Mammary epithelial cell (primary cell): ENCODE data around the gene FLT3.
"Not testable (repeated sequence)": the region's sequence is repeated elsewhere in the genome, so short reads cannot be mapped to it uniquely, and the experiment has no call there.

ENCODE experiments used
- CTCF ChIP-seq, 2 donors: IDR thresholded peaks in 1 of 2; conservative IDR thresholded peaks in 1 of 2; 2 replicates each; pipeline ENCODE4 v1.5.1; 2011 to 2012; ENCODE audit warnings: inconsistent platforms in 2 of 2, low read length in 2 of 2, mild to moderate bottlenecking in 2 of 2, control low read depth in 1 of 2, low read depth in 1 of 2; ENCODE audit not compliant: insufficient read depth in 1 of 2; ENCODE audit errors: extremely low read depth in 1 of 2
- EZH2 ChIP-seq: IDR thresholded peaks from 2 replicates; pipeline ENCODE4 v1.6.1; 2012; ENCODE audit warnings: low read length, inconsistent platforms, borderline replicate concordance

- TF ChIP-seq EZH2; CTCF (conservative IDR thresholded peaks at IDR 0.05 in 1 of 2, IDR thresholded peaks at IDR 0.05 in 1 of 2; ENCODE audit: extremely low read depth in 1 of 2, insufficient read depth in 1 of 2, low read depth in 1 of 2, low read length in 2 of 2): not testable (repeated sequence)
Observed at GRCh38 chr13:28077820-28078219, 22.6 kb downstream of the FLT3 start.
